ENCODE results near the gene CHRNB2.

DNA sequence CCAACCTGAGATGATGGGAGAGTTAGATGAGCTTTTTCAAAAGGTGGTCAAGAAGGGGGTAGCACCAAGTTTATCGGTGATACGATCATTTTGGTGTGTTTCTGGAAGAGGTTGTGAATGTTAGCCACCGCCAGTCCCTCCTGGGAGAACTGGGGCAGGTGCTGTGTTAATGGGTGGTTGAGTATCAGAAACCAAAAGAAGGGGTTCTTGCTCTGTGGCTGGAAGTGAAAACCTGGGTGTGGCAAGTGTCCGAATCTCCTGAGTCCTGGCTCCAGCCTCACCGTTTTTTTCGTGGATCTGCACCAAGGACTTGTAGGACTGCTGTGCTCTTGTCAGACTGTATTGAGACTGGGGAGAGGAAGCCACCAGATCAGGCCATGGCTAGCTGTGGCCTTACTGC is 16.9 kb upstream of the CHRNB2 start:
- TF ChIP-seq POLR2A (IDR thresholded peaks at IDR 0.05; ENCODE audit: low read depth, low read length), result no peak
- no peak for TF ChIP-seq POLR2AphosphoS5 (IDR thresholded peaks at IDR 0.05; ENCODE audit: low read depth, low read length)
